22Rv1 (cell line): ENCODE data around the gene SMYD1.

Experiments
- H3K27ac ChIP-seq: fragments of 450-650 bp; 2 replicates; pipeline ENCODE4 v1.5.1; 2017
- ZFX ChIP-seq: fragments of 450-650 bp; IDR thresholded peaks from 2 replicates; pipeline ENCODE4 v1.6.1; 2017; ENCODE audit warnings: antibody characterized with exemption, borderline replicate concordance
- TF ChIP-seq, protein P1 (sequence below): fragments of 450-650 bp; IDR thresholded peaks from 2 replicates; pipeline ENCODE4 v1.5.1; 2017; ENCODE audit warnings: mild to moderate bottlenecking

The SMYD1 gene

DNA sequence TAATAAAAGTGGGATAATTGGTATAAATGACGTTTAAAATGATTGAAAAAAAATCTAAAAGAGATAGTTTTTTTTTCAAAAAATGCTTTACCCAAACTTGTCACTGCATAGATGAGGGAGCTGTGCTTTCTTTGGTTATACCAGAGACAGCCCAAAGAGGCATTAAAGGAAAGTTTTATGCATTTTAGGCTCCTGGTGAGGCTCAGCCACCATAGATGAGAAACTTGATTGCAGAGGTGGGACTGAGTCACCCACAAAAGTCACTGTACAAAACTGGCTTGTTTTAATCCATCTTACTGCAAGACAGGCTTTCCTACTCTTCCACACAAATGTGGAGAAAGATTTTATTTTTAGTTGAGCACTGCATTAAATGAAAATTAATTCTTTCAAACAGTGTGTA lies 2.4 kb downstream of the SMYD1 start:
- TF ChIP-seq ZFX, result no peak
- TF ChIP-seq, protein P1, sequence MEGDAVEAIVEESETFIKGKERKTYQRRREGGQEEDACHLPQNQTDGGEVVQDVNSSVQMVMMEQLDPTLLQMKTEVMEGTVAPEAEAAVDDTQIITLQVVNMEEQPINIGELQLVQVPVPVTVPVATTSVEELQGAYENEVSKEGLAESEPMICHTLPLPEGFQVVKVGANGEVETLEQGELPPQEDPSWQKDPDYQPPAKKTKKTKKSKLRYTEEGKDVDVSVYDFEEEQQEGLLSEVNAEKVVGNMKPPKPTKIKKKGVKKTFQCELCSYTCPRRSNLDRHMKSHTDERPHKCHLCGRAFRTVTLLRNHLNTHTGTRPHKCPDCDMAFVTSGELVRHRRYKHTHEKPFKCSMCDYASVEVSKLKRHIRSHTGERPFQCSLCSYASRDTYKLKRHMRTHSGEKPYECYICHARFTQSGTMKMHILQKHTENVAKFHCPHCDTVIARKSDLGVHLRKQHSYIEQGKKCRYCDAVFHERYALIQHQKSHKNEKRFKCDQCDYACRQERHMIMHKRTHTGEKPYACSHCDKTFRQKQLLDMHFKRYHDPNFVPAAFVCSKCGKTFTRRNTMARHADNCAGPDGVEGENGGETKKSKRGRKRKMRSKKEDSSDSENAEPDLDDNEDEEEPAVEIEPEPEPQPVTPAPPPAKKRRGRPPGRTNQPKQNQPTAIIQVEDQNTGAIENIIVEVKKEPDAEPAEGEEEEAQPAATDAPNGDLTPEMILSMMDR, result no peak
- H3K27ac ChIP-seq, result no peak overlapping the region

DNA sequence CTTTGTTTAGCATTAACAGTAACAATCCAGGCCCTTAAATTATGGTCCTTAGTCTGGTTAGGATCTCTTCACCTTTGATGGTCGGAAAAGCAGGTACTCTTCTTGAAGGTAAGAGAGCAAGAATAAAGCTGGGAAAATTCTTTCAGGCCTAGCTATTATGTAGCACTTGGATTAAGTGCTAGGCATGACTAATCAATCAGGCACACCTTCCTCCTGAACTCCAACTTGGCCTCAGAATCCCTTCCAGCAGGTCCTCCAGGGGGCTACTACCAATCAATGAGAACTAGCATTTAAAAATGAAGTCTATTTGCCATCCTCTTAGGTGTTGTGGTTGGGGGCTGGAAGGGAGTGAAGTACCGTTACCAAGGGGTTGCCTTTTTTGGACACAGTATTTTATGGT lies 3.7 kb downstream of the SMYD1 start:
- no peak for TF ChIP-seq ZFX
- TF ChIP-seq, protein P1, result no peak
- H3K27ac ChIP-seq, result no peak overlapping the region

DNA sequence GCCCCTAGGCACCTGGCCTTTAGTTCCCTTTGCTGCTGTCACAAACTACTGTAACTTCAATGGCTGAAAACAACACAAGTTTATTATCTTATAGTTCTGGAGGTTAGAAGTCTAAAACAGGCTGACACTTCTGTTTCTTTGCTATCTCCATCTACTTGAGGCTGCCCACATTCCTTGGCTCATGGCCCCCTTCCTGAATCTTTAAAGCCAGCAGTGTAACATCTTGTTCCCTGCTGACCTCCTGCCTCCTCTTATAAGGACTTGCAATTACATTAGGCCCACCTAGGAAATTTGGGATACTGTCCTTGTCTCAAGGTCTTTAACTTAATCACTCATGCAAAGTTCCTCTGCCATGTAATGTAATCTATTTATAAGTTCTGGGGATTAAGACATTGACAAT lies 6.5 kb downstream of the SMYD1 start:
- H3K27ac ChIP-seq, result no peak overlapping the region

DNA sequence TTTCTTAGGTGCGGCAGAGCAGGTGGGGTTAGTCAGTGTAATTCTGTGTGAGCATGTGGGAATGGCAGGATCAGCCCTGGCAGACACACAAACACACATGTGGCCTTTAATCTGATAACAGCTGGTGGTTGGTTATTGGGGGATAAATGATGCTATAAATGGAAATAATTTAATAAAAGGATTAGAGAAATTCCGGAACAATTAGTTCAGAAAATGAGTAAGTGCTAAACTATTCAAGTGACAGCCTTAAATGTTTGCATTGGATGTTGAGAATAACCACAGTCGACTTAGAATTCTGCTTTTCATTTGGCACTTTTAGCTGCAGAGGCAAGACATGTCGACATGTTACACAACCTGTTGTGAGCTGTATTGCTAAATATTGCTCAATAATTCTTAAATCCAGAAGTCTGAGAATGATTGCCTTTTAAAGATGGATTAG lies 7.2 kb downstream of the SMYD1 start:
- H3K27ac ChIP-seq, result no peak overlapping the region
- TF ChIP-seq, protein P1, result no peak
- no peak for TF ChIP-seq ZFX

More for the DNA sequence above, 6.5 kb downstream of the SMYD1 start:
- TF ChIP-seq, protein P1, result no peak
- no peak for TF ChIP-seq ZFX

DNA sequence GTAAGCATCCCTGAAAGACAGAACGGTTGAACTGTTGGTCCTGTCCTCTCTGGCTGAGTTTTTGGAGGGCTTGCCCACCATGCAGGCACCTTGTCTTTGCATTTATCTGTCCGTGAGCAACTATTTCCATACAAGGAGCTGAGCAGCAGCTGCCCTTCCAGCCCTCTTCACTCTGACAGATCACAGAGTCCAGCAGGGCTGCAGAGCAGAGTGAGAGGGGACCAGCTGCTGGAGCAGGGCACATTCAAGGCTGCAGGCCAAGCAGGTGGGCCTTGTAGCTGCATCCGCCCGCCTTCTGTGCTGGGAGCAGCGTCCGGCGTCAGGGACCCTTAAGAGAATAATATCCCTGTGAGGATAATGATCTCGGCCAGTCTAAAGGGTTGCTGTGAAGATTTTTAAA lies 9.5 kb downstream of the SMYD1 start:
- TF ChIP-seq ZFX, result no peak
- TF ChIP-seq, protein P1, result no peak
- H3K27ac ChIP-seq, result no peak overlapping the region

DNA sequence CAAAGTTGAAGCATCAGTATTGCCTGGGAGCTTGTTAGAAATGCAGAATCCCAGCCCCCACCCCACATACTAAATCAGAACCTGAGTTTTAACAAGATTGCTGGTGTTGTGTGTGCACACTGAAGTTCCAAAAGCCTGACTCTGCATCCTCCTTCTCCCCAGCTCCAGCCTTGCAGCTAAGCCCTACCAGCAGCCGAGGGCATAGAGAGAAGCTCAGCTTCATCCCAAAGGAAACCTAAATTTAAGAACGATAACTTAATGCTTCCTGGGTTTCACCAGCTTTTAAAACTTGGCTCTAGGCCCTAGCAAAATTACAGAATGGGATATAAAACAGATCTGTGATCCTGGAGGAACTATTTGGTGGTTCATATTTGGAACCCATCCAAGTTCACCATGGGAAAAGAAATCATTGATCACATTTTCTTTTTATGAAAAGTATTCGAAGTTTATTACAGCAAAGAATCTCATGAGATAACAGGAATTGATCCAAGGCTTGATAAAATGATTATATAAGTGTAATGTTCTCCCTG lies 11.1 kb downstream of the SMYD1 start:
- no peak overlapping the region for H3K27ac ChIP-seq
- TF ChIP-seq ZFX, result no peak
- TF ChIP-seq, protein P1, result no peak

DNA sequence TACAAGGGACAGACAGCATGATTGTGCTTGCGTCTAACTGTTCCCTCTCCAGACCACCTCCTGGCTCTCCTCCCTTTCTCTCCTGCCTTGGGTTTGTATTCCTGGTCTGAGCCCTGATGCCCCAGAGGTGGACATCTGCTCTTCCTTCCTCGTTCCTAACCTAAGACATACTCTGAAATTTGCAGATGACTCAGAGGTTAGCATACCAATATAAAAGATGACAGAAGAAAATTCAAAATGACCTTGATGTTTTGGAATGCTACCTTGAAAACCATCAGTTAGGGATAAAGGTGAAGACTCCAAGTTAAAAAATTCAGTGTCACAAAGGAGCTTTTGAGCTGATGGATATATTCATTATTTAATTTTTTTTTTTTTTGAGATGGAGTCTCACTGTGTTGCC lies 12.9 kb downstream of the SMYD1 start:
- no peak overlapping the region for H3K27ac ChIP-seq
- TF ChIP-seq, protein P1, result no peak
- no peak for TF ChIP-seq ZFX
